Psoas muscle (tissue), 8 donors: Measurements from ENCODE around the gene BCAS1. TPM values are rescaled to one million over a fixed set of nuclear protein-coding genes. Genes with fewer than 3 reads are reported as not detected.

Source experiments
- ATAC-seq, 4 donors: fragments of 200-7000 bp; cut with Tn5 transposase; one replicate each; pipeline ENCODE4 v1.9.1; 2020; ENCODE audit warnings: moderate library complexity in 3 of 4, mild to moderate bottlenecking in 2 of 4
- DNase-seq, 2 donors: peaks; one replicate each; pipeline ENCODE4 v3.0.0-alpha.2; 2020
- H3K27ac ChIP-seq: fragments of 200-600 bp; one replicate; pipeline ENCODE4 v1.8.0; 2022
- H3K27me3 ChIP-seq, 3 donors: fragments of 200-600 bp in 1 of 3; one replicate each; pipeline versions ENCODE4 v1.6.1 to v1.8.0; 2013 to 2022; ENCODE audit warnings: low read length in 2 of 3, mild to moderate bottlenecking in 2 of 3, moderate library complexity in 1 of 3; ENCODE audit not compliant: insufficient read depth in 3 of 3
- H3K36me3 ChIP-seq, 2 donors: fragments of 200-600 bp in 1 of 2; one replicate each; pipeline versions ENCODE4 v1.6.1 to v1.8.0; 2013 to 2022; ENCODE audit warnings: low read depth in 1 of 2, mild to moderate bottlenecking in 1 of 2, moderate library complexity in 1 of 2; ENCODE audit not compliant: insufficient read depth in 1 of 2
- H3K4me1 ChIP-seq: fragments of 200-600 bp; one replicate; pipeline ENCODE4 v1.8.0; 2022
- H3K4me3 ChIP-seq: fragments of 200-600 bp; one replicate; pipeline ENCODE4 v1.8.0; 2022; ENCODE audit warnings: mild to moderate bottlenecking
- H3K9me3 ChIP-seq: fragments of 200-600 bp; one replicate; pipeline ENCODE4 v1.8.0; 2022
- WGBS, 3 donors: extraction: QIAGEN DNeasy Blood & Tissue Kit; methylation state at CpG; one replicate each; pipeline versions ENCODE4 v1.1.6 to v1.1.7; 2013; 5-methylcytosine and 5-hydroxymethylcytosine counted together
- intact Hi-C, 2 donors: fragments of 100-400 bp; cut with DNase I; formaldehyde crosslinking; loops; one replicate each; pipeline versions ENCODE4 v1.11.0 to v1.14.2; 2022
- polyA plus RNA-seq, 3 donors: library from polyadenylated mRNA; stranded (reverse); fragments of 200-250 nt; gene quantifications; one replicate each; pipeline ENCODE4 v1.2.3, GENCODE V29; 2013
- total RNA-seq, 4 donors: library from RNA; stranded (reverse); fragmentation: NEBNext Ultra II Directional in 2 of 4; extraction: Animal tissue kit (Norgen Biotek cat#: 25700) in 2 of 4; gene quantifications; one replicate each; pipeline versions ENCODE4 v1.2.1 to v1.2.4, GENCODE V29; 2021 to 2023
- TF ChIP-seq, protein P1 (sequence below): fragments of 200-600 bp; IDR thresholded peaks from one replicate; pipeline ENCODE4 v1.8.0; 2022; ENCODE audit warnings: antibody characterized with exemption
- donor health status: healthy with polysubstance abuse.
- donor health status: DM: no; HTN: no; CAD: no; lungs with moderate emphysema.
- donor health status: Bipolar disorder and iron deficiency.
- donor health status: healthy.
- donor health status: DM: yes; HTN: yes; CAD: no.
- donor health status: DM: no; HTN: no; CAD: no.
- donor health status: DM: no; HTN: no; CAD: no.
- donor health status: DM: yes; HTN: yes; CAD: no.

Gene BCAS1
- total and polyA plus RNA-seq, 7 donors = 0.01 to 0.26 (median 0.16) TPM; not detected in 2

DNA sequence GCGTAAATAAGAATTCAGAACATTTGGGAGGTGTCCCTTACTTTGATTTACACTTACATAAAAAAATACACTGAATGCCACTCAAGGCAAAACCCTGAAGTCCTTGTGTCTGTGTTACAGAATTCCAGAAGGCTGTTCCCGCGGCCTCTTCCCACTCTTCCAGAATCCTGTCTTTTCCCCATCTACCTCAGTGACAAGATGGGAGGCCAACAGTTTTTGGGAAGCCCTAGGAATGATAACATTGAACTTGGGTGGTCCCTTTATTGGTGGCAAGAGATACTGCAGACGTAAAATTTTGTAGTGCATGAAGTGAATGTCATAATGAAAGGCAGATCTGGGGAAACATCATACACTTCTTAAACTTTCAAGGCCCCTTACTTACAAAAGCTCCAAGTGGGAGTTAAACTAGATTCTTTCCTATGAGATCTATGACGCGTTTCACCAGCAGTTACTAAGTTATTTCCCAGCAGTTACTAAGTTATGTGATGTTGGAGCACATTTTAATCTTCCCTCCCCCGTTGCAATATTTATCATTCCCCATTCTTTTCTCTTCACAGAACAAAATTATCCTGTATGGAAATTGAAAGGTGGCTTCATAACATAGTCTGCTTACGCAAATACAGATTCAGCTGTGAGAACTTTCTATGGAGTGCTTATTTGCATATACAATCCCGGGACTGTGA, 79.5 kb downstream of the BCAS1 start:
- no peaks in the 10 kb centered on the region for H3K4me1 ChIP-seq
- intact Hi-C loops = no loop called here
- no peaks in the 10 kb centered on the region for H3K27me3 ChIP-seq
- H3K36me3 ChIP-seq = no peaks in the 10 kb centered on the region
- no peaks in the 10 kb centered on the region for H3K9me3 ChIP-seq
- WGBS, 3 donors = 80 to 84% (median 83%) methylated on average over 9 of the region's 9 CpGs
- no peak overlapping the region for H3K27ac ChIP-seq
- no peak for DNase-seq
- ATAC-seq = no peak
- TF ChIP-seq, protein P1, sequence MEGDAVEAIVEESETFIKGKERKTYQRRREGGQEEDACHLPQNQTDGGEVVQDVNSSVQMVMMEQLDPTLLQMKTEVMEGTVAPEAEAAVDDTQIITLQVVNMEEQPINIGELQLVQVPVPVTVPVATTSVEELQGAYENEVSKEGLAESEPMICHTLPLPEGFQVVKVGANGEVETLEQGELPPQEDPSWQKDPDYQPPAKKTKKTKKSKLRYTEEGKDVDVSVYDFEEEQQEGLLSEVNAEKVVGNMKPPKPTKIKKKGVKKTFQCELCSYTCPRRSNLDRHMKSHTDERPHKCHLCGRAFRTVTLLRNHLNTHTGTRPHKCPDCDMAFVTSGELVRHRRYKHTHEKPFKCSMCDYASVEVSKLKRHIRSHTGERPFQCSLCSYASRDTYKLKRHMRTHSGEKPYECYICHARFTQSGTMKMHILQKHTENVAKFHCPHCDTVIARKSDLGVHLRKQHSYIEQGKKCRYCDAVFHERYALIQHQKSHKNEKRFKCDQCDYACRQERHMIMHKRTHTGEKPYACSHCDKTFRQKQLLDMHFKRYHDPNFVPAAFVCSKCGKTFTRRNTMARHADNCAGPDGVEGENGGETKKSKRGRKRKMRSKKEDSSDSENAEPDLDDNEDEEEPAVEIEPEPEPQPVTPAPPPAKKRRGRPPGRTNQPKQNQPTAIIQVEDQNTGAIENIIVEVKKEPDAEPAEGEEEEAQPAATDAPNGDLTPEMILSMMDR = no peak
- no peak overlapping the region for H3K4me3 ChIP-seq

DNA sequence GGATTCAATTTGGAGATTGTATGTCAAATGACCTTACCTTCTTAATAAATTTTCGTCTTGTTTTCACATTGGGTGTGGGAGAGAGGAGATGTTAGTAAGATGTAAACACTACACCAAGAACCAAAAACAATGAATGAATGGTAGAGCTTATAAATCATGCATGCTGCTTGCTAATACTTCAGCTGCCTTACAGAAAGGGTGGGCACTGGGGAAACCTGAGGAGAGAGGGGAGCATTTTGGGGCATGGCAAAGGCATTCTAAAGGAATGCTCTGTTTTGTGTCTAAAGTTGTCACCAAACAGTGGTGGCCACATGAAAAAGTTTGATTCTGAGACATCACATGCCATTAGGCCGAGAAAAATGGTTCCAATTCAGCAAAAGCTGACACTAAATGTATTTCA, 80.4 kb downstream of the BCAS1 start:
- H3K27me3 ChIP-seq = no peaks in the 10 kb centered on the region
- ATAC-seq = no peak
- no peak overlapping the region for H3K4me3 ChIP-seq
- TF ChIP-seq, protein P1 = no peak
- H3K36me3 ChIP-seq = no peaks in the 10 kb centered on the region
- H3K9me3 ChIP-seq = no peaks in the 10 kb centered on the region
- DNase-seq = no peak
- intact Hi-C loops = no loop called here
- WGBS, 3 donors = 76 to 84% (median 80%) methylated on average over 2 of the region's 2 CpGs
- no peak overlapping the region for H3K27ac ChIP-seq
- H3K4me1 ChIP-seq = no peaks in the 10 kb centered on the region

DNA sequence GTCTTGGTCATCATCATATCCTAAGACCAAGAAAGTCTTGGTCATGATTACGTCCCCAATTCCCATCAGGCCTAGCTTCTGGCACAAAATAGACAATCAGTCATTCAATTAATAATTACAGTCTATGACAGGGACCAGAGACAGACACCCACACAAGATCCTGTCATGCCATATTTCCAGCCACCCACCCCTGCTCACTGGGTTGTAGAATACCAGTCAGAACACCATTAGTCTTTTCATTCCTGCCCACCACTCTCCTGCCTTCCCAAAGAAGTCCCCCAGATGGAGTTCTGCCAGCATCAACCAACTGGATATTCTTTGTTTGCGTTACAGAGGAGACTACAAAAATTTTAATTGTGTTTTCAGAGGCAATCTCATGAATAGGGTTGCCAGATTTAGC, 81.0 kb downstream of the BCAS1 start:
- H3K27me3 ChIP-seq = no peaks in the 10 kb centered on the region
- intact Hi-C loops = no loop called here
- DNase-seq (no peak), ATAC-seq (no peak)
- WGBS, 3 donors = 72 to 77% (median 72%) methylated on average over 2 of the region's 2 CpGs
- TF ChIP-seq, protein P1 = no peak
- H3K27ac ChIP-seq = no peak overlapping the region
- no peaks in the 10 kb centered on the region for H3K4me1 ChIP-seq
- no peaks in the 10 kb centered on the region for H3K9me3 ChIP-seq
- H3K4me3 ChIP-seq = no peak overlapping the region
- no peaks in the 10 kb centered on the region for H3K36me3 ChIP-seq

DNA sequence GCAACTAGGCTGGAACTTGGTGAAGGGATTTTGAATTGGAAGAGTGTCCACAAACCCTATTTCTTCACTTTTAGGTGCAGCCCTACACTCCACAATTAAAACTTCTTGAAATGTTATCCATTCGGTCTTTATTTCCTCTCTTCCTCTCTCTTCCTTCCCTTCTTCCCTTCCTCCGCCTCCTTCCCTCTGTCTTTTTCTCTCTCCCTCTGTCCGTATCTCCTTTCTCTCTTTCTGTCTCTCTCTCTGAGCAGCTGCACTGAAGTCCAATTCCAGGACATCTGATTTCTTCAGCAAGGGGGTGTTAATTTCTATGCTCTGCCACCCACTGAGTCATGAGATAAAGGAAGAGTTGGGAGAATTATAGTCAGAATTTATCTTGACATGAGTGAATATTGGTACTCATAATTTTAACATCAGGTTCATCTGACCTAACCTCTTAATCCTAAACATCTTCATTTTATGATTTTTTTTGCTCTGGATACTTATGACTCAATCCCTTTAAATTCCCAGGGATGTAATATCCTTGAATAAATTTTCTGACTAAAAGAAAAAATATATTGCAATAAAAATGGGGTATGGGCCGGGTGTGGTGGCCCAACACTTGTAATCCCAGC, 84.2 kb downstream of the BCAS1 start:
- intact Hi-C loops = no loop called here
- Histone ChIP-seq H3K9me3 (no peaks in the 10 kb centered on the region), H3K27me3 (no peaks in the 10 kb centered on the region), H3K4me3 (no peak overlapping the region), H3K27ac (no peak overlapping the region), H3K4me1 (no peaks in the 10 kb centered on the region), H3K36me3 (no peaks in the 10 kb centered on the region)
- DNase-seq = no peak
- TF ChIP-seq, protein P1 = no peak
- 73 to 82% (median 75%) methylated on average over 4 of the region's 4 CpGs for WGBS, 3 donors
- no peak for ATAC-seq
